ENCODE measurements around the gene C12orf75.
A peak's percentile ranks its signal among the peaks of the same experiment; 100 is the strongest.

C12orf75 gene

DNA sequence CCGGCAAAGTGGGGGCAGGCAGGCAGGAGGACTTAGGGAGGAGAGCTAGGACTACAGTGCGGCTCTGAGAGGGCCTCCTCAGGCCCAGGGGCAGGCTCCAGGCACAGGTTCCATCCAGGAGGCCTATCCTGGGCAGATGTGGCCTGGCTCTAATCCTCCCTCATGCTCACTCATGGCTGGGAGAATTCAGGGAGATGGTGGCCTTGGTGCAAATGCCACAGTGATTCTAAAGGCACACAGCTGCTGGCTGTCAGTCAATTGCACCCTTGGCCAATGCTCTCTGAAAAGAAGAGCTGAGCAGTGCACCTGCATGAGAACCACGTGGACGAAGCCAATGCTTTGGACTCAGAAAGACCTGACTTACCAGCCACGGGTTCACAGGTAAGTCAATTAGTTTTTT, 89.6 kb downstream of the C12orf75 start:
- DNase-seq, result no peak

DNA sequence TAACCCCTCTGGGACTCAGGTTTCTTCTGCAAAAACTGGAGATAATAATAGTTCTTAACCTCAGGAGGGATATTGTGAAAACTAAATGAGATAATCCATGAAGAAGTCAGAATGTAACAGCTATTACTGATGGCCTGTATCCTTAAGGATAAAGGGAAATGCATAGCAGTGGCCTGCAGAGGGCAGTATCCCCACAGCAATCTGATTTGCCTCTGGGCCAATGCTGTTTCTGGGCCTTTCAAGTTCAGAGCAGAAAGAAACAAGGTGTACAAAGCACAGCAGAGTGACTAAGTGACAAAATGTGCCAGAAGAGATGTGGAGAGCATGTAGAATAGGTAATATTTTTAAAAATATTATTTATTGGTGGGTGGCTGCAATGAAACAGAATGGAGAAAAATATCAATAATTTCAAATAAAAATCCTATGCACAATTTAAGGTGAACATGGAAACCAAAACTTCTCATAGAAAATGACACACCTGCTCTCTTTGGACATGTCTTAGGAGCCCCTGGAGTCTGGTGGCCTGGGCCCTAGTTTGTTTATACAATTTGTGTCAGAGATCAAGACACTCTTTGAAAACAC, 90.3 kb downstream of the C12orf75 start:
- DNase-seq, result peak; percentile 41 to 61

All from CD4-positive, alpha-beta T cell treated with Interferon alpha-2 for 1 hour (primary cell).